Stimulated activated CD8-positive, alpha-beta memory T cell treated with anti-CD3 and anti-CD28 coated beads, Interleukin-12 subunit alpha, Interleukin-12 subunit beta, amount 100 ng/mL, for 24 hours (primary cell): ENCODE results near the gene RAMACL.

Experiments used
- DNase-seq: peaks from one replicate; pipeline ENCODE4 v3.0.0-alpha.2; 2020; ENCODE audit errors: extremely low read depth

The RAMACL gene

DNA sequence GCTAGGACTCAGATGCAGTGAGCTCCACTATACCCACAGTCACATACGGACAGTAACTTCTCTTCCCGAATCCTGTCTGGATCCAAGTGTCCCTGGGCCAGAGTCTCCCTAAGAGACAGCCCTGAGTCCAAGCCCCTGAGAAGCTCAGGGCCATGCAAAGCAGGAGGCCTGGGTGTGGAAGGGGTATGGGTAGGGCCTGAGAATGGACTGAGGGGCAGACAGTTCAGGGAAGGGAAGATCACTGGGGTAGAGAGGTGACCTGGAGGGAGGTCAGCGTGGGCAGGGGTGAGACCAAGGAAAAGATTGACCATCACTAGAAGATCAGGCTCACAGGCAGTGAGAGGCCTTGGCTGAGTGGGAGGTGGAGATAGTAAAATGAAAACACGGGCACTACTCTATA is 31.8 kb upstream of the RAMACL start:
- no peak for DNase-seq

DNA sequence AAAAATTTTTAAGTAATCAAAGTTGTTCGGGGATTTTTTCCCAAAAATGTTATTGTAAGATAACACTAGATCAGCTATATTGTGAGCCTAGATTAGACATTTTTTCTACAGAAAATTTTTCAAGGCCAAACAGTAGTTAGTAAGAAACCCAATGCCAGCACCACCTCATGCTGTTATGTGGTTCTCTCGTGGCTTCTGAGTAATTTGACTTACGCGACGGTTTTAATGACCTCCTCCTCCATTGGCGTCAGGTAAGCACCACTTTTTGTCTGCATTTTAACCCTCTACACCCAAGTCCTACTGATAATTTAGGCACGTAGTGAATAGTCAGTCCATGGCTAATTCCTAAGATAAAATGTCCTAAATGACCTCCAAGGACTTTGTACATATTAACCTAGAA is 30.9 kb upstream of the RAMACL start:
- DNase-seq = no peak

DNA sequence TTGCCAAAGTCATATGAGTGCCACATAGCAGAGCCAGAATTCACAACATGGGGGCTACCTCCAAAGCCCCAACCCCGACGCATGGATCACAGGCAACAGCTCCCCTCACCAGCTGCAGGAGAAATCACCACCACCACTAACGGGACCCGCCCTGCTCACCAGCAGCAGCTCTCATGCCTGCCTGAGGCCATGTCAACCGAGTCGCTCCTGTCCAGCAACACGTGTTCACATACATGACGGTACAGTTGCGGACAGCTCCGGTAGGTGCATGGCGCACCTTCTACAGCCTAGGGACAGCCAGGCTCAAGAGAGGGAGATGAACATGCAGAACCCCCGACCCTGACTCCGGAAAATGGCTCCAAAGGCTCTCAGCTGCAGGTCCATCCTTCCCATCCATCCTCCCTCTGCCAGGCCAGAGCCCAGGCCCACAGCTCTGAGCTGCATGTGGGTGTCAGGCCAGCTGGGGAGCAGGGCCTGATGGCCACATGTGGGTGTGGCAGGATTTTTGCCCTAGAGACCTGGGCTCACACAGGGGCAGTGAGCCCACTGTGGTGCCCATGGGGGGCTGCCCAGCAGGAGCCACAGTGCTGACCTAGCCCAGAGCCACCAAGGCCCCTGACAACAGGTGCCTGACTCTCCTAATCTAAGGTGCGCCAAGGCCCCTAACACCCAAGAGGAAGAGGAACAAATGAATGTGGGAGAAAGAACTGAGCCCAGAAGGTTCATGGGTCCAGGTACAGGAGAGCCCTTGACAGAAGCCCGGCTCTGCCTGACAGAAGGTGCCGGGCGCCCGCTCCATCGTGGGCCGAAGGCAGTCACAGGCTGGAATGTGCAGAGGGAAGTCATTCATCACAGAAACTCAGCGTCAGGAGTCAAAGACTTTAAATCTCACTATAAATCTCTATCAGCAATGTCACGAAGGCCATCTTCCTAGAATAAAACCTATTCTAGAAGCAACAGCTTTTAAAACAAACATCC is 30.1 kb upstream of the RAMACL start:
- DNase-seq = no peak

DNA sequence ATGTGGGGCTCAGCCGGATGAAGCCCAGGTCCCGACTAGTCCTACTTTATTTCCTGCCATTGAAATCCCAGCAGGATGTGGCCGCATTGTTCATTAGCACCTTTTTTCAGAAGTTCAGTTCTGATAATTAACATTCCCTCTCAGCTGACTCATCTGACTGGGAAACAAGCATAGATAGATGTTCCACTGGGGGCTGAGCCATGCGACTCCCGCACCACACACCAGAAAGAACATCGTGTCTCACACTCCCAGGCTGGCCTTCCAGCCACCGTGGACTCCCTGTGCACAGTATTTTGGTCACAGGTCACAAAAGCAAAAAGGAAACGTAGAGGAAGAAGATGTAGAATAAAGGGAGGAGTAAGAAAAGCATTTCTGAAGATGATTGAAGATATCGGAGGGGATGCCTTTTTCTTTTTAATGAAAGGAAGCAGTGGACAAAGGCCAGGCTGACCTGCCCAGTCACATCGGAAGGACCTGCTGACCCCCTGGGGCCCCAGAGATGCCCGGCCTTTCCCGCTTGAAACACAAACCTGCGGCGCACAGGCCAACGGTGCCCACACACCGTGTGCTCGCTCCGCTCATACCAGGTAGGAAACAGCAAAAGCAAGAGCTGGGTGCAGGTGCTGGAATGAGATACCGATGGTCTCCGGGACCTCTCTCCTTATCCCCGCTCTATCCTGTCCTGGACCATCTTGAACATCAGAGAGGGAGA is 28.7 kb upstream of the RAMACL start:
- no peak for DNase-seq

DNA sequence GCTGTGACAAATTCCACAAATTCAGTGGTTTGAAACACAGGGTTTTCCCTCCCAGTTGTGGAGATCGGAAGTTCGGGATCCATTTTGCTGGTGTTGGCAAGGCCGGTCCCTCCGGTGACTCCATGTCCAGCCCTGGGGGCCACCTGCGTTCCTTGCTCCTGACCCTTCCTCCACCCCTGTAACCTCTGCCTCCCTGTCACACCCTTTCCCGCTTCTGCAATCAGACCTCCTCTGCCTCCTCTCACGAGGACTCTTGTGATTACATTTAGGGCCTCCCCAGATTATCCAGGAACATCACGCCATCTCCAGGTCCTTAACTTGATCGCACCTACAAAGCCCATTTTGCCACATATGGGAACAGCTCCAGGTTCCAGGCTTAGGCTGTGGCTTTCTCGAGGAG is 28.1 kb upstream of the RAMACL start:
- DNase-seq = no peak

DNA sequence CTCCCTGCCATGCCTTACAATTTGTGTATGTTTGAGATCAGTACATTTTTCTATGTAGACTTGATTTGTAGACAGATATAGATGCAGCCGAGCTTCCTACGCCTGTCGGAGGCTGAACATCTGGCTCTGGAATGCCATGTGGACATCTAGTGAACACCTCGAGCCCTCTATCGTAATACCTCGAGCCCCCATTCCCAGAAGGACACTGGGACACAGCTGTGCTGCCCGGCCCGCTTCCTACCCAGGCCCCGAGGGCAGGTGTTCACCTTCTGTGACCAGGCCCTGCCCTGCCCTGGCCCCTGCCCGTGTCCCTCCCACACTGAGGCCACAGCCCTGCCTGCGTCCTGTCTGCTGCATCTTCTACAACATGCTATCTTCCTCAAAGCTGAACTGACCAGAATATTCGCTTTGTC is 27.7 kb upstream of the RAMACL start:
- no peak for DNase-seq

DNA sequence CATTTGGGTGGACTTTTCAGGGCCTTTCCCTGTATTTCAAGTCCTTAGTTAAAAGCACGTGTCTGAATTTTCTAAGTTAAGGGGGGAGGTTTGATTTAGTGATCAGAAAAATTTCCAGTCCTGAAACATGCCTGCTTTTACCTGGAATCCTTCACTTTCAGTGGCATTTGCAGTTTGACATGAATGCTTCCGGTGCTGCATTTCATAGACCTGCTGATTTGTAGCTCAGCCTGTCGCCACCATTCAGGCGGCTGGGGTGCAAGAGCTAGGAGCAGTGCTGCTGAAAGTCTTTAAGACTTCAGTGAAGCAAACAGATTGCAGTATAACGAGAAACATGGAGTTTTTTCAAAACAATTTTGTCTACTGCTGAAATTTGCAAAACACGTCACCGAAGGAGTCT is 26.5 kb upstream of the RAMACL start:
- DNase-seq = no peak

DNA sequence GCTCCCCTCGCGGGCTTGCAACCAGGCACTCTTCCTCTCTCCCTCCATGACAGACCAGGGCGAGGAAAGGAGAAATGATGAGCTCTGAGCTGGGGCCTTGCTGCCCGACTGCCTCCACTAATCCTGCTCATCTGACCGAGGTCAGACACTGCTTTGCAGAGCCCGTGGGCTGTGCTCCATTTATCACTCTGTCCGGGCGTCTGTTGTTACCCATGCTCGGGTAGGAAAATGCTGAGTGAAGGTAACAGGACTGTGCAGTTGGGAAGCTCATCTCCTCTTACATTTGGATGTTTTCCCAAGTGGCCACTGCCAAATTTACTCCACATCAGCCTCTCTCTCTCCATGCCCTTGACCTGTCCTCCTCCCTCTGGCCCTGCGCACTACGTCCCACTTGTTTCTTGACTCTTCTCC is 26.0 kb upstream of the RAMACL start:
- DNase-seq = no peak

DNA sequence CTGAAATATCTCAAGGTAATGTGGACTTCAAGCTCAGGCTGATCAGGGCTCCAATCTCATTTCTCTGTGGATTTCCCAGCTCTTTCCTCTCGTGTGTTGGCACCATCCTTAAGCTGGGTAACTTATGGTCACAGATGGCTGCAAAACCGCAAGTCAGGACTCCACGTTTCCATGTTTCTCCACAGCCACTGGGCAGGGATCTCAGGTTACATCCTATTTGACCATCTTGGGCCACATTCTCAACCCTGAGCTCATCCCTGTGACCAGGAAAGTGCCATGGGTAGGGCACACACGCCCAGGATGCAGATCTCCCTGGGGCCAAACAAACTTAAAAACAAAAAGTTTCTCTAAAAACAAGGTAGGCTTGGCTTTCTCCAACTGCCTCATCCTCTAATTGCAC is 25.2 kb upstream of the RAMACL start:
- DNase-seq = no peak

DNA sequence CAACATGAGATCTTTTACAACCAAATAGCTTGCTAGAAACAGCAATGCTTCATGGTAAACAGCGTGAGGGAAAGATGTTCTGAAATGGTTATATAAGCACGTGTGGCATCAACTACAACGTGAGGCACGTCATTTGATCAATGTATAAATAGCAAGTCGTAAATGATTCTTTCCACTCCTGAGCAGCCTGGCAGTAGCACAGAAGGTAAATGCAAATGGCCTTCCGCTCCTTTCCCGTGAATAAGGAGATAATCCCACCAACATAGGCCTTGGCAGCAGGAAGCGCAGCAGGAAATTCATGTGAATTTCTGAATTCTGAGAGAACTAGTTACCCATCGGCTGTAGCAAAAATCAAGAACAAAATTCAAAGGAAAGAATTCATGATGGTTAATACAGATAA is 23.6 kb upstream of the RAMACL start:
- DNase-seq = no peak

DNA sequence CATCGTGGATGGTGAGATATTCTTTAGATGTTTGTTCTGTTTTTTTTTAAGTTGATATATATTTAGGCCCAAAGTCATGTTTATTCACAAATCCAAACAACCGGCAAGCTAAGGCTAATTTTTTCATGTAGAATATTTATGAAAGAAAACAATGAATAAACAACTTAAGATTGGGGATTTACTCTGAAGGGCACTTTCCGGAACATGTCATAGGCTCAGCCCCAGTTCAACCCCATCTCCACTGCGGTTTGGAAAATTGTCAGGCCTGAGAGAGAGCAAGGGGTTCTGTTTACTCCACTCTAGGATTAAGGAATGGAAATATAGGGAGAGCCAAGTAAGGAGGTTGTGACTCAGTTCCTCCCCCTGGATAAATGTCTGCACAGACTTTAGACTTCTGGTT is 22.3 kb upstream of the RAMACL start:
- no peak for DNase-seq

DNA sequence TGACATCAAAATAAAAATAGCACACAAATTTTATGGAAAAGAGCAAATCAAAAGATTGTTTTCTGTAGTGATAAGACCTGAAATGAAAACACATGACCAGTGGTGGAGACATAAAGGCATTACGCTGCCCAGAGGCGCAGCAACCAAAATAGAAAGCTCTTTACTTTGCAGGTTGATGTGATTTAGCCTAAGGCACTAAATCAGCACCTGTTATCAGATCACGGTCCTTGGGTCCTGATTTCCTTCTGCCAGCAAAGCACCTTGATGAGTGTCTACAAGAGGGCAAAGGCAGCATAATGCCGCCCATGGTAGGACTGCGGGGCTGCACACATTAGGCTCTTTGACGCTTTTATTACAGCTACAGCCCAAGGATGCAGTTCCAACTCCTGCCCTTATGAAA is 19.3 kb upstream of the RAMACL start:
- DNase-seq = no peak

DNA sequence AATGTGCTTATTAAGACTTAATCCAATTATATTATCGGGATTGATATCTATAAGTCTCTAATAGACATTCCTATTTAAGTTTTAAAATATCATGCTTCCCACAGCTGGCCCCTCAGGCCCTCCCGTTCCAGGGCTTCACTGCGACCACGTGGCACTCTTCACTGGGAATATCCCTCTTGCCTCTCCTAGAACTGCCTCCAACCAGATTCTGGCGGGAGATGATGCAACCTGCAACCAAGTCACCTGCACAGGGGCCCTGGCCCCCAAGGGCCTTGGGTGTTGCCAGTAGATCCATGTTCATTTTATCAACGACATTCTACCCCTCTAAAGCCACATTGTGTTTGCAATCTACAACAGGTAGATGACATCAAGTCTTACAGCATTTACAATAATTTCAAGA is 18.4 kb upstream of the RAMACL start:
- no peak for DNase-seq

DNA sequence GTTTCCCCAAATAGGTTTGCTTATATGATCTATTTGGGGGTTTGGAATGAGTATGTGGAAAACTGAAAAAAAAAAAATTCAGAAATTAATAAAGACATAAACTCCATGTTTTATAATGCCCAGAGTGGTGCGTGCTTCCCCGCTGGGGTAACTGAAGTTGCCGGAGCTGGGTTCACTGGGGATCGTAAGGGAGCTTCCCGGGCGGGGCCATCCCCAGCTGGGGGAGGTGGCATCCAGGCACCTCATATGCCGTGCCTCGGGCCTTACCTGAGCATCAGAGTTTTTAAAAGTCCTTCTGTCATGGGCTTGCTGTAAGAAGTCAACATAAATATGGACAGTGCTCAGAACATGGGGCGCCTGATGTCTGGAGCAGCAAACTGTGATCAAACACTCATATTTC is 17.9 kb upstream of the RAMACL start:
- DNase-seq = no peak

DNA sequence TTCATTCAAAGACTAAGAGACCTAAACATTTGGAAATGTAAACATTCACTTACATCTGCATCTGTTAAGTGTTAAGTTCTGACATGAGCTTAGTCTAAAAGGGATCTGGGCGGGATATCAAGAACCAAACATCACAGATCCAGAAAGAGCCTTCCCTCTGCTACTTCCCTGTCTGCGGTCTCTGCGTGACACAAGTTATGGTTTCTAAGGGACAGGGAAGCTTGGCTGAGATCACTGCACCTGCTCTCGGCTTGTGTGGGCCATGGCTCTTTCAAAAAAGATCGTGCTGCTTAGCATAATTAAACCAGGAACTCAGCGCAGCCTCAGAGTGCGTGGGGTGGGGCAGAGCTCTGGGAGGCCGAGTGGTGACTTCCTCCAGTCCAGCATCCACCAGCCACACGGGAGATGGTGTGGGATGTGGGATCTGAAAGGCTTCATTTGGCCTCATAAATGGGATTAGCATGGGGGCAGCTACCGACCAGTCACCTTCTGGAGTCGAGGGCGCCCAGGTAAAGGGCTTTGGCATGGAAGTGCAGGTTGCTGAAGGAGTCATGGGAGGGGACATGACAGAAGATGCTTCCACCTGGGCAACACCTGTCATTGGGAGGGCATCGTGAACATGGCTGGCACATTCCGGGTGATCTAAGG is 16.7 kb upstream of the RAMACL start:
- DNase-seq = no peak

DNA sequence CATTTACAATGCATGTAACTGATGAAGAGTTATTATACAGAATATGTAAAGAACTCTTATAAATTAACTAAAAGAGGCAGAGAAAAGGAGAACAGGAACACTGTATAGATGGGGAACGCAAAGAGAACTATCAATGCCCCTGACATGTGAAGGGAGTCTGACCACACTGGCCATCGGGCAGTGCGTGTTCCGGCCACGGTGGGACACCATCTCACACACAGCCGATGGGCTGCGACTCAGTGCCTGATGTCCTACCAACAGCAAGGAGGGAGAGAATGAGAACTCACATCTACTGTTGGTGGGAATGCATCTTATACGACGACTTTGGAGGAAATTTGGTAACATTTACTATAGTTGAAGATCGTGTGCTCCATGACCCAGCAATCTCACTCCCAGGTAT is 15.5 kb upstream of the RAMACL start:
- no peak for DNase-seq

DNA sequence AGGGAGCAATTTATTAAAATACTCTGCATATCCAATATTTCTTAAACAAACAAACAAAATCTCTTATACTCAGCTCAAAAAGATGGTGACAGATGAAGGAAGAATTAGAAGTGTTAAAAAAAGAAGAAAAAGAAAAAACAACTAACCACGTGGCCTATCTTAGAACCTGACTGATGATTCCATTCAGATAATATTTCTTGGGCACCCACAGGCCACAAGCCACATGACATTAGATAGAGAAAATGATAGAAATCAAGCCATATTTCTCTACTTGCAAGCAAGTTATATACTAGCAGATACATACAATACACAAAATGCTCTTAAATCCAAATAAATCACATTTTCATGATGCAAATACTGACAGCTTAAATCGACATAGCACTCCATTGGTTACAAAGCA is 14.5 kb upstream of the RAMACL start:
- no peak for DNase-seq

DNA sequence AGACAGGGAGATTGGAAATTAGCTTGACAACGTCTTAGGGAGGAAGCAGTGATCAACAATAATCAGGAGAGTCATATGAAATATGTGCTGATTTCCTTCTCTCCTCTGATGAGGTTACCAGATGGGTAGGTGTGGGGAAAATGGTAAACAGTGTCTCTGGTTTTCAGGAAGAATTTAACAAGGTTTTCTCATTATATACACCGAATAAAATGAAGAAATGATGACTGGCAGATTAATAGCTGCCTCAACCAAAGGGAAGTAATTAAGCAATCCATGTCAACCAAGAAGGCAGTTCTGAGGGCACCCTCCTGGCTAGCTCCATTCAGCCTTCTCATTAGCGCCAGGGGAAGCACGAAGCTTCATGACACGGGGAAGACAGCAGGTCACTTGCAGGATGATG is 12.7 kb upstream of the RAMACL start:
- DNase-seq = no peak

DNA sequence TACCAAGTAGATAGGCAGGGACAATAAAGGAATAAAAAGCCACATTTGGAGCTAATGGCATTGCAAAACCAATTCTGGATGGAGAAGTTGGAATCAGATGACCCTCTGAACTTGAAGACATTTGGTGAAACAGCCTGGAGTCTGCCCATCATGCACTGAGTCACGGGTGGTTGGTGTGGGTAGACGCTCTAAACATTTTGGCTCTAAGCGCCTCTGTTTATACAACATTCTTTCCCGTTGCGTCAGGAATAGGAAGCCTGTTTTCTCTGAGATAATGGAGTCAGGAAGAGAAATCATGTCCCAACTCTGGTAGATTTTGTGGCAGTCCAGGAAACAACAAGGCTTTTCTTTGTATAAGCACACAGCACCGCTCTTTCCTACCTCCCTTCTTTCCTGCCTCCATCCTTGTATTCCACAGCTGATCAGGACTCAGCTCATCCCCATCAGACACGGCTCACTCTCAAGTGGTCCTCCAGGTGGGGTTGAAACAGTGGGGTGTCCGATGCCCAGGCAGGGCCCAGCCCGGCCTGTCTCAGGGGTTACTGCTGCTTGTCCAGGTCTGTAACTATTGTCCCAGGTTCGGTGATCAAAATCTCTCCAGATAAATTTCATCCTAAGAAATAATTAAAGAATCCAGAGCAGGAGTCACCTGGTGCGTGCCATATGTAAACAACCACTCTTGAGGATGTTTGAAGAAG is 12.1 kb upstream of the RAMACL start:
- no peak for DNase-seq

DNA sequence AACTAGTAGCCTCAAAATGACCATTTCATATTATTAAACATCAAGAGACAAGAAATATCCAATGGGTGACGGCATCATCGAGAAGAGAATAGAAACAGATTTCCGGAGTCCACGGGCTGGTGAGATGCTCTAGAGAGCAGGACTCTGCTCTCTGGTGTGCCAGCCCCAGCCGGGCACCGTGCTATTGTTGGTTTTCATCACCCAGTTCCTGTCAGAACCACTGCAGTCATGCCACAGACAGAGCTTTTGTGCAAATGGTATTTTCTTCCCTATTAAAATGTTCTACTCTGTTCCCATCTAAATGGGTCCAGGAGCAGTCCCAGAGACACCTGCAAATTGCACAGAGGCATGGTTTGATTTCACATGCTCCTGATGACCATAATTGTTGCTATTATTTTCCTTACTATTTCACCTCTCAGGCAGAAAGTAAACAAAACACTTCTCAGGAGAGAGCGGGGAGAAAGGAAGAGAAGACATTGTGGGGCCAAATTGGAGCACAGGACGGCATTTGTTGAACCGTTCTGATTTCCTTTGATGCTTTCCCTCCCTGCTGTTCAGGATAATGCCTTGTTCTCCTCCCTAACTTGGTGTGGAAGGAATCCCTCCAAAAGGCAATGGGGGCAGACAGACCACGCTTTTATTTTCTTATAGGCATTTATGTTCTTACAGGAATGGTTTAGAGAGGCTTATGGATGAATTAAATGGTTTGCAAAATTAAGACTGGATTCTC is 11.4 kb upstream of the RAMACL start:
- DNase-seq = no peak

DNA sequence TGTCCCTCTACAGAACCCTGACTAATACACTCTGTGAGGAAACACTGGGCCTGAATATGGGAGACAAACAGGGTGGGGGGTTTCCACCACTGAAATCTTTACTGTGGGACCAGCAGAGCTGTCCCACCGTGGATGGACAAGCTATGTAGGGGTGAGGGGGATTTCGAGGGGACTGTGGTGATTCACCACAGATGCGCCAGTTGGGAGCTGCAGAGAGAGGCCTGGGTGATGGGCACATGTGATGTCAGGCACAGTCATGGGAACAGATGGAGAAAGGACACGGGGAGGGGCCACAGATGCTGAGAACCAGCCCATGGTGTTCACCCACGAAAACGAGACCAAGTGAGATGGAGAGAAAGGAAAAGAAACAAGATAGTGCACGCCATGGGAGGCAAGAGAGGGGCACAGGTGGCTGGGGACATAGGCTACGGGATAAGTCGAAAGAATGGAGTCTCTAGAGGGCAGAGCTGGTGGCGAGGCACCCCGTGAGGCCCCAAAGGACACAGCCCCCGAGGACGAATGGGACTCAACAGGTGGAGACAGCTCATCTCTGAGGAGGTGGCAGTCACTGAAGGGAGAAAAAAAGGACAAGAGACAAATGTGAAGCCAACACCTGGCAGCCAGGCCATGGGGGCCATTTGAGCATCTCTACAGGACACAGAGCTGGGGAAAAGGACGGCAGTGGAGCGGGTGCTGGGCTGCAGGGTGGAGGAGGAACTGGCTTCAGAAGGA is 10.5 kb upstream of the RAMACL start:
- DNase-seq = no peak
